GM21576 (cell line): ENCODE results near the gene HOXA9.

Source experiments
- ATAC-seq: cut with Tn5 transposase; IDR thresholded peaks from one replicate; pipeline ENCODE4 v1.9.1; 2021; ENCODE audit warnings: mild to moderate bottlenecking, moderate library complexity; ENCODE audit not compliant: unreplicated experiment

HOXA9 gene

GRCh38 chr7:27155816-27156507, 9.4 kb downstream of the HOXA9 start:
- ATAC-seq, result no peak

GRCh38 chr7:27154901-27155815, 10.2 kb downstream of the HOXA9 start:
- ATAC-seq, result no peak

GRCh38 chr7:27154369-27154768, 11.0 kb downstream of the HOXA9 start:
- ATAC-seq, result no peak

GRCh38 chr7:27153526-27153925, 11.8 kb downstream of the HOXA9 start:
- no peak for ATAC-seq

GRCh38 chr7:27152816-27153442, 12.4 kb downstream of the HOXA9 start:
- ATAC-seq, result no peak

GRCh38 chr7:27151931-27152815, 13.2 kb downstream of the HOXA9 start, which contains the start of gene HOXA3:
HOXA3 (minus strand) TSS chr7:27152583; CDS start chr7:27110640, 41,943 bp downstream.
- ATAC-seq, result no peak

GRCh38 chr7:27151341-27151930, 13.9 kb downstream of the HOXA9 start:
- ATAC-seq, result no peak

GRCh38 chr7:27150568-27151340, 14.6 kb downstream of the HOXA9 start:
- ATAC-seq, result peak; percentile 57

- ATAC-seq, result no peak
These were observed 15.3 kb downstream of the HOXA9 start for GRCh38 chr7:27149842-27150567.

GRCh38 chr7:27148756-27149641, 16.3 kb downstream of the HOXA9 start:
- no peak for ATAC-seq

- no peak for ATAC-seq
These were observed 17.1 kb downstream of the HOXA9 start for GRCh38 chr7:27148031-27148755.

- ATAC-seq, result no peak
These were observed 17.9 kb downstream of the HOXA9 start, which contains the start of gene HOXA6 for GRCh38 chr7:27147199-27148030. HOXA6 (minus strand) TSS chr7:27147774; CDS start chr7:27147749, 25 bp downstream.

- no peak for ATAC-seq
These were observed 18.7 kb downstream of the HOXA9 start for GRCh38 chr7:27146491-27147198.

GRCh38 chr7:27145914-27146412, 19.4 kb downstream of the HOXA9 start:
- no peak for ATAC-seq
